ENCODE results near the gene CD46.

DNA sequence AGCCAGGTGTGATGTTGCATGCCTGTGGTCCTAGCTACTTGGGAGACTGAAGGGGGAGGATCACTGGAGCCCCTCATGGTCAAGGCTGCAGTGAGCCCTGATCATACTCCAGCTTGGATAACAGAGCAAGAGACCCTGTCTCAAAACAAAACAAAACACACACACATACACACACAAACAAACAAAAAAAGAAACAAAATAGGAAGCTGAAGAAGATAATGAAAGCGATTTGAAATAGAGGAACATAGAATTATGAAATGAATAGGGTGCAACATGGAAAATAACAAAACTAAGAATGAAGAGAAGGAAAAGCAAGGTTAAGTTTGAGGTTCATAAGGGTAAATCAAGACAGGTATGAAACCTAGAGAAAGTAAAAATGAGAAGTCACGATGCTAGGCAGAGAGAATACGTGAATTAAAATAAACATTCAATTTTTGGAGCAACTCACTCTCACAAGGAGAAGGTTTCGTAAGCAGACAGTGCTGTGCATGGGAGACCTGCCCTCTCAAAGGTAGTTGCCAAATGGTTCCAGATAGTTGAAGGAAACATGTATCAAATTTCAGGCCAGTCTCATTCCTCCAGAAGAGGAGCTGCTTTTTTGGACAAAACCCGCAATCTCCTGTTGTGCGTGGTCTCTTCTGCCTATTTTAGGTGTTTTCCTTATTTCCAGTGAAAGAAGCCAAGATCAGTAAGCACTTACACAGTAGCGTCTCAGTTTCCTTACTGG, 3.3 kb downstream of the CD46 start:
- TF ChIP-seq, protein P1, sequence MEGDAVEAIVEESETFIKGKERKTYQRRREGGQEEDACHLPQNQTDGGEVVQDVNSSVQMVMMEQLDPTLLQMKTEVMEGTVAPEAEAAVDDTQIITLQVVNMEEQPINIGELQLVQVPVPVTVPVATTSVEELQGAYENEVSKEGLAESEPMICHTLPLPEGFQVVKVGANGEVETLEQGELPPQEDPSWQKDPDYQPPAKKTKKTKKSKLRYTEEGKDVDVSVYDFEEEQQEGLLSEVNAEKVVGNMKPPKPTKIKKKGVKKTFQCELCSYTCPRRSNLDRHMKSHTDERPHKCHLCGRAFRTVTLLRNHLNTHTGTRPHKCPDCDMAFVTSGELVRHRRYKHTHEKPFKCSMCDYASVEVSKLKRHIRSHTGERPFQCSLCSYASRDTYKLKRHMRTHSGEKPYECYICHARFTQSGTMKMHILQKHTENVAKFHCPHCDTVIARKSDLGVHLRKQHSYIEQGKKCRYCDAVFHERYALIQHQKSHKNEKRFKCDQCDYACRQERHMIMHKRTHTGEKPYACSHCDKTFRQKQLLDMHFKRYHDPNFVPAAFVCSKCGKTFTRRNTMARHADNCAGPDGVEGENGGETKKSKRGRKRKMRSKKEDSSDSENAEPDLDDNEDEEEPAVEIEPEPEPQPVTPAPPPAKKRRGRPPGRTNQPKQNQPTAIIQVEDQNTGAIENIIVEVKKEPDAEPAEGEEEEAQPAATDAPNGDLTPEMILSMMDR (IDR thresholded peaks at IDR 0.05 in 8 of 11, conservative IDR thresholded peaks at IDR 0.05 in 3 of 11), result no peak
- no peak for TF ChIP-seq POLR2AphosphoS5 (IDR thresholded peaks at IDR 0.05)
